Chondrocyte (in vitro differentiated cells): ENCODE measurements around the gene TMEM171. TPM values are rescaled to one million over a fixed set of nuclear protein-coding genes. Genes with fewer than 3 reads are reported as not detected.
A peak's percentile ranks its signal among the peaks of the same experiment; 100 is the strongest.

Experiments used
- DNase-seq: peaks from one replicate; pipeline ENCODE4 v3.0.0; 2021; ENCODE audit warnings: mixed read lengths, low spot score
- H3K27ac Mint-ChIP-seq: one replicate; pipeline ENCODE4 v1.8.0; 2021; ENCODE audit warnings: mild to moderate bottlenecking, moderate library complexity, mixed read lengths; ENCODE audit not compliant: unreplicated experiment
- H3K27me3 Mint-ChIP-seq: 2 replicates; pipeline ENCODE4 v1.8.0; 2021; ENCODE audit warnings: low read depth, mixed read lengths
- H3K36me3 Mint-ChIP-seq: 2 replicates; pipeline ENCODE4 v1.8.0; 2021; ENCODE audit warnings: low read depth, mixed read lengths
- H3K4me1 Mint-ChIP-seq: 2 replicates; pipeline ENCODE4 v1.8.0; 2021; ENCODE audit warnings: low read depth, mild to moderate bottlenecking, mixed read lengths
- H3K4me3 Mint-ChIP-seq: one replicate; pipeline ENCODE4 v1.8.0; 2021; ENCODE audit warnings: mild to moderate bottlenecking, moderate library complexity, mixed read lengths; ENCODE audit not compliant: unreplicated experiment
- H3K9me3 Mint-ChIP-seq: 2 replicates; pipeline ENCODE4 v1.8.0; 2021; ENCODE audit warnings: low read depth, mixed read lengths
- total RNA-seq: library from RNA; stranded (reverse); gene quantifications from 3 replicates; pipeline ENCODE4 v1.2.1, GENCODE V29; 2021
- TF ChIP-seq, protein P1 (sequence below): fragments of 200-600 bp; sonication (generic); IDR thresholded peaks from 2 replicates; pipeline ENCODE4 v1.5.0; 2021; ENCODE audit warnings: antibody characterized with exemption, mild to moderate bottlenecking, moderate library complexity

Gene TMEM171
- total RNA-seq, 1 donor from 2014 or later, result 2.6 TPM

DNA sequence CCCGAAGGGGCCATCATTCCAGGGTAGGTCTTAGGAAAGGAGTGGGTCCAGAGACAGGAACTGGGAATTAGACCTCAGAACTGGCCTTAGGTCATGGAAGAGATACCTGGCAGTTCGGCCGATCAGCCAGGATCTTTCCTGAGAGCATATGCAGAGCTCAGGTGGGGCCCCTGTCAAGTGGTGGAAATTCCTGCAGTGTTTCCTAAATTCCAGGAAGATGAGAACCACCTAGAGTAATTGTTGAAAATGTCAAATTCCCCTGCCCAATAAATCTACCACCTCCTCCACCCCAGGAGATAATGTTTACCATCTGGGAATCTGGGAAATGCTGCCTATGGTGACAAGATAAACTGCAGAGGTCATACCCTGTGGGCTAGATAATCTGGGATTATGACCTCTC lies 14.6 kb downstream of the TMEM171 start:
- no peaks in the 10 kb centered on the region for H3K9me3 Mint-ChIP-seq
- H3K27ac Mint-ChIP-seq, result no peak overlapping the region

DNA sequence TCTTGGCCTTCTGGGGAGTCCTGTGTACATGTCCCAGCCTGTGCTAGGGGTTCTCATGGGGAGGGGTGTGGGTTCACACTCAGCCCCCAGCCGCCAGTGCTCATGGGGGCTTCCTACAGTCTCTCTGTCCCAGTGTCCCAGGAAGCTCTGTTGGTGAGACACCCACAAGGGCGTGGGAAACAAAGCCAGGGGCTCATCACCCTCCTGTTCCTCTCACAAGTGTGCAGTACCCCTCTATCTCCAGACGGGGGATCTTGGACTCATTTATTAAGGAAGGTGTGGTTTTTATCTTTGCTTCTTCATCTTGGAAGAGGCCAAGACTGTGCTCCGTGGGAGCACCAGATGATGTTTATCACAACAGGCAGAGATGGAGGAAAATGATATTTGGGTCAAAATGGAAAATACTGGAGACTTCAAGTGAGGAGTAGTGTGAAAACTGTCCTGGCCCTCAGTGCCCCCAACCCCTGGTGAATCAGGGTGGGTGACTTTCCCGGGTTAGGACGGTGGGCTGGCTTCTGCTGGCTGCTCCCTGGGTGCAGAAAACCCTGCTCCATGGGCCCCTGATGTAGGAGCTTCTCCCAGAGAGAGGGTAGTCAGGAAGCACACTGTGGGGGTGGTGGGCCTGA lies 15.2 kb downstream of the TMEM171 start:
- Mint-ChIP-seq H3K4me3 (no peak overlapping the region), H3K27me3 (no peaks in the 10 kb centered on the region), H3K27ac (peak overlapping the region; percentile 32), H3K4me1 (peaks cover 16% of the 10 kb centered on the region), H3K9me3 (no peaks in the 10 kb centered on the region), H3K36me3 (no peaks in the 10 kb centered on the region)
- no peak for DNase-seq
- TF ChIP-seq, protein P1, sequence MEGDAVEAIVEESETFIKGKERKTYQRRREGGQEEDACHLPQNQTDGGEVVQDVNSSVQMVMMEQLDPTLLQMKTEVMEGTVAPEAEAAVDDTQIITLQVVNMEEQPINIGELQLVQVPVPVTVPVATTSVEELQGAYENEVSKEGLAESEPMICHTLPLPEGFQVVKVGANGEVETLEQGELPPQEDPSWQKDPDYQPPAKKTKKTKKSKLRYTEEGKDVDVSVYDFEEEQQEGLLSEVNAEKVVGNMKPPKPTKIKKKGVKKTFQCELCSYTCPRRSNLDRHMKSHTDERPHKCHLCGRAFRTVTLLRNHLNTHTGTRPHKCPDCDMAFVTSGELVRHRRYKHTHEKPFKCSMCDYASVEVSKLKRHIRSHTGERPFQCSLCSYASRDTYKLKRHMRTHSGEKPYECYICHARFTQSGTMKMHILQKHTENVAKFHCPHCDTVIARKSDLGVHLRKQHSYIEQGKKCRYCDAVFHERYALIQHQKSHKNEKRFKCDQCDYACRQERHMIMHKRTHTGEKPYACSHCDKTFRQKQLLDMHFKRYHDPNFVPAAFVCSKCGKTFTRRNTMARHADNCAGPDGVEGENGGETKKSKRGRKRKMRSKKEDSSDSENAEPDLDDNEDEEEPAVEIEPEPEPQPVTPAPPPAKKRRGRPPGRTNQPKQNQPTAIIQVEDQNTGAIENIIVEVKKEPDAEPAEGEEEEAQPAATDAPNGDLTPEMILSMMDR, result peak; percentile 76

More for the DNA sequence above, 14.6 kb downstream of the TMEM171 start:
- no peaks in the 10 kb centered on the region for H3K36me3 Mint-ChIP-seq
- TF ChIP-seq, protein P1, result no peak
- no peak overlapping the region for H3K4me3 Mint-ChIP-seq
- peaks cover 16% of the 10 kb centered on the region for H3K4me1 Mint-ChIP-seq
- H3K27me3 Mint-ChIP-seq, result peaks cover 1% of the 10 kb centered on the region
- no peak for DNase-seq

DNA sequence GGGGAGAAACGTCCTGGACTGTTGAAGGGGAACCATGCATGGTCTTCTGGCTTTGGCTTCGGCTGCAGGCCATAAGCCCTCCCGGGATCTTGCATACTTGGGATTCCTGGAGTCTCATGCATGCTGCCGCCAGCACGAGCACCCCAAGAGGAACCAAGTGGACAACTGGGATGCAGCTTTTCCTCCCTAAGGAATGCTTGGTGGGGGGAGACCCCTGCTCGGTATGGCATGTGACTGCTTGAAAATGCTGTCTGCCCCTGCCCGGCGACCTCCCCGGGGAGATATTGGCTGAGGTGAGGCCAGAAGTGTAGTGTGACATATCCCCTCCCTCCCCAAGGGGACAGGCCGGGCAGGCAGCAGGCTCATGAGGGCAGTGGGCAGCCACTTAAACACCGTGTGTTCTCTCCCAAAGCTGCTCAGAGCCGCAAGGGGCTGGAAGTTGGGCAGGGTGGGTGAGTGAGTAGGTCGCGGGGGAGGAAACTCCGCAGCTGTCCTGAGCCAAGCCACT lies 15.7 kb downstream of the TMEM171 start:
- no peak overlapping the region for H3K27ac Mint-ChIP-seq

DNA sequence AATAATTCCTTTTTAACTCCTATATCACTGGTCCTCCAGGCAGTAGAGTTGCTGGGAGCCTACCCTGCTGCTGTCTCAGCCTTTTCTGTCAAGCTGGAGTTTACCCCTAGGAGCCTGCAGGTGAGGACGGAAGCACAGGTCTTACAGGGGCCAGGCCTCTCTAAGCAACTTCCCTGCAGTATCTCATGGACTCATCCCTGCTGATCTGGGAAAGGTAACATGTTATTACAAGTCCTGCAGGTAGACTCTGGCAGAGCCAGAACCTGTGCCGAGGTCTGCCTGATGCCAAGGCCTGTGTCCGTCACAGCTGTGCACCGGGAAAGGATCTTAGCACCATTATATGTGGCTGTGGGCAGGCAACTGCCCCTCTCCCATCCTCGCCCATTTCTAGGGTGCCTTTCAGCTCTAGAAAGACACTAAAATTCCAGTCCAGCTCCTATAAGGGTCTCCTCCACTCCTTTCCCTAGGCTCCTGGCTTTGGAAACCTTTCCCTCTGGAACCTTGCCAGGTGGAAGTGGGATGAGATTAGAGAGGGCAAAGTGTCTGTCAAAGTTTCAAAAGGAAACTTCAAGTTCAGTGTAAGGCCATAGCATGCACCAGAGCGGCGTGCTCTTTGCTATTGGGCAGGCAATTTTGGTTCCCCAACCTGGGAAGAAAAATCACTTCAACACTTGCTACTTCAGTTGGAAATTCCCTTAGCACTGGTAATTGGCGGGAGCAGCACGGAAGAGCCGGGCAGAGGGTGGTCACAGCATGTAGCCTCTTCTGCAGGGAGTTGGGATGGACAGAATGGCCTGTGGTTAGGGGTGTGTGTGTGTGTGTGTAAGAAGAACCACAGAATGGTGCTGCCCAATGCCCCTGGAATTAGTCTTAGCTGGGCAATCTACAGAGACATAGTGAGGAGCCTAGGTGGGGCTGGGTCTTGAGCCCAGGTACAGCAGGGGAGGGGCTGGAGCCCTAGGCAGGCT lies 17.5 kb downstream of the TMEM171 start:
- DNase-seq, result no peak
- TF ChIP-seq, protein P1, result no peak
- Mint-ChIP-seq H3K27me3 (peaks cover 1% of the 10 kb centered on the region), H3K36me3 (no peaks in the 10 kb centered on the region), H3K4me1 (peaks cover 16% of the 10 kb centered on the region), H3K4me3 (no peak overlapping the region), H3K27ac (no peak overlapping the region), H3K9me3 (no peaks in the 10 kb centered on the region)

More for the DNA sequence above, 15.7 kb downstream of the TMEM171 start:
- no peaks in the 10 kb centered on the region for H3K36me3 Mint-ChIP-seq
- H3K9me3 Mint-ChIP-seq, result no peaks in the 10 kb centered on the region
- H3K4me3 Mint-ChIP-seq, result no peak overlapping the region
- H3K4me1 Mint-ChIP-seq, result peaks cover 16% of the 10 kb centered on the region
- TF ChIP-seq, protein P1, result no peak
- H3K27me3 Mint-ChIP-seq, result no peaks in the 10 kb centered on the region
- DNase-seq, result no peak

DNA sequence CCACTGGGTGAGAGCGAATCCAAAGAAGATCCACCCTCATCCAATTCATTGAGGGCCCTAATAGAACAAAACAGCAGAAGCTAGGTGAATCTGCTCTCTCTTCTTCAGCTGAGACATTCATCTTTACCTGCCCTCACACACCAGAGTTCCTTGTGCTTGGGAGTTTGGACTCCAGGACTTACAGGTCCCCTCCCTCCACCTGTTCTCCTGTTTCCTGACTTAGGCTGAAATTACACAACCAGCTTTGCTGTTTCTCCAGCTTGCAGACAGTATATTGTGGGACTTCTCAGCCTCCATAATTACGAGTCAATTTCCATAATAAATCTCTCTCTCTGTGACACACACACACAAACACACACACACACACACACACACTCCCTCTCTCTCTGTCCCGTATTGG lies 19.1 kb downstream of the TMEM171 start:
- Mint-ChIP-seq H3K27me3 (peaks cover 1% of the 10 kb centered on the region), H3K9me3 (no peaks in the 10 kb centered on the region)

More for the DNA sequence above, 19.1 kb downstream of the TMEM171 start:
- Mint-ChIP-seq H3K27ac (no peak overlapping the region), H3K4me3 (no peak overlapping the region), H3K4me1 (peaks cover 16% of the 10 kb centered on the region), H3K36me3 (no peaks in the 10 kb centered on the region)
- TF ChIP-seq, protein P1, result no peak
- DNase-seq, result no peak
